SK-MEL-5 (cell line): ENCODE results near the gene RGS6. TPM values are rescaled to one million over a fixed set of nuclear protein-coding genes. Genes with fewer than 3 reads are reported as not detected.
"Not testable (repeated sequence)": the region's sequence is repeated elsewhere in the genome, so short reads cannot be mapped to it uniquely, and the experiment has no call there.

Experiments
- DNase-seq: peaks from one replicate; pipeline ENCODE4 v3.0.0-alpha.2; 2016; ENCODE audit warnings: low read depth, low spot score
- in situ Hi-C: cut with HindIII; loops from 2 replicates; pipeline ENCODE4 v1.10.0; 2016; ENCODE audit warnings: low sequenced_read_pairs, high pct_unique_total_duplicates, low pct_unique_long_range_greater_than_20kb
- total RNA-seq: library from RNA; depleted of rRNA; stranded (reverse); fragments of >200 nt; shearing (Covaris generic); gene quantifications from 2 replicates; pipeline ENCODE4 v1.2.3, GENCODE V29; 2014

Gene RGS6
- total RNA-seq, 1 experiment from 2014 or later = not detected

GRCh38 chr14:71940500-71940899, 8.3 kb downstream of the RGS6 start:
- in situ Hi-C loops = not testable (repeated sequence)

DNA sequence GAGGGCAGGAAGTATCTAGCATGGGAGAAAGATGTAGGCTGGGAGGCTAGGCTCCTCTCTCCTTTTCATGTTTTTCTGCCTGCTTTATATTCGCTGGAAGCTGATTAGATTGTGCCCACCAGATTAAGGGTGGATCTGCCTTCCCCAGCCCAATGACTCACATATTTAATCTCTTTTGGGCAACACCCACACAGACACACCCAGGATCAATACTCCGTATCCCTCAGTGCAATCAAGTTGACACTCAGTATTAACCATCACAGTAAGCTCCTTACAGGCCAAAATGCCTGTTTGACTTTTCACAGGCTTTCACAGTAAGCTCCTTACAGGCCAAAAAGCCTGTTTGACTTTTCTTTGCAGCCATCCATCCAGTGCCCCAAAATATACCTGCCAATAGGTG, 9.4 kb downstream of the RGS6 start:
- in situ Hi-C loops, DNase-seq: not testable (repeated sequence)

More at GRCh38 chr14:71940500-71940899, 8.3 kb downstream of the RGS6 start:
- not testable (repeated sequence) for DNase-seq

- in situ Hi-C loops = no loop called here
- no peak for DNase-seq
Observed at GRCh38 chr14:71942904-71943694, 10.9 kb downstream of the RGS6 start.

DNA sequence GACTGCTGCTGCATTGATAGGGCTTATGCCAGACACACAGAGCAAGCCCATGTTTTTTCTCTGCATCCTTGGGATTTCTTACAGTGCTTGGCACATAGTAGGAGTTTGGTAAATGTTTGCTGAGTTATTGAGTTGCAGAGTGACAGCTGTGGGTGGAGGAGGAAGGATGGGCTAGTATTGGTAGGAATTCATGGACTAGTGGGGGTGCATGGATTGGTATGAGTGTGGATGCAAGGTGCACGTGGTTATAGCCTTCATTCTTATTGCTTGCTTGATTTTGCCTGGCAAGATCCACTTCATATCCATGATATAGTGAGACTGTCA, 11.4 kb downstream of the RGS6 start:
- in situ Hi-C loops = no loop called here
- DNase-seq = no peak

DNA sequence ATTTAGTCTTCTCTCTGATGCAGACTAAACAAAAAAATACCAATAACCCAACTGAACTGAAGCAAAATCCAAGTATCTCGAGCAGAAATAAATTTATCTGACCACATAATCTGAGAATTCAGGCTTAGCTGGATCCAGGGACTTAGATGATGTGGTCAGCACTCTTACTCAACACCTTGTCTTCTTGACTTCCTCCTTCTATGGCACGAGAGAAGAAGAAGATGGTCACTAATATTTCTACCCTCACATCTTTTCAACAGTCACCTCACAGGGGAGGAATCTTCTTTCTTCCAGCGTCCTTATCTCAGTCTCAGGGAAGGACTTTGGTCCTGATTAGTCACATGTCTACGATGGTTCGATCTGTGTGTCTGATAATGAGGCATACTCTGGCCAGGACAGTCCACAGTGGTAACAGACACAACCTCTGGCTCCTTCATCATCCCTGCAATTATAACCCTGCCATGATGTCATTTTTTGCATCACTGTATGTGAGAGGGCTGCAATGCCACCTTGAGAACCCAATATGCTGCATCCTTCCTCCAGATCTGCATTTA, 15.8 kb downstream of the RGS6 start:
- no peak for DNase-seq
- in situ Hi-C loops = no loop called here

DNA sequence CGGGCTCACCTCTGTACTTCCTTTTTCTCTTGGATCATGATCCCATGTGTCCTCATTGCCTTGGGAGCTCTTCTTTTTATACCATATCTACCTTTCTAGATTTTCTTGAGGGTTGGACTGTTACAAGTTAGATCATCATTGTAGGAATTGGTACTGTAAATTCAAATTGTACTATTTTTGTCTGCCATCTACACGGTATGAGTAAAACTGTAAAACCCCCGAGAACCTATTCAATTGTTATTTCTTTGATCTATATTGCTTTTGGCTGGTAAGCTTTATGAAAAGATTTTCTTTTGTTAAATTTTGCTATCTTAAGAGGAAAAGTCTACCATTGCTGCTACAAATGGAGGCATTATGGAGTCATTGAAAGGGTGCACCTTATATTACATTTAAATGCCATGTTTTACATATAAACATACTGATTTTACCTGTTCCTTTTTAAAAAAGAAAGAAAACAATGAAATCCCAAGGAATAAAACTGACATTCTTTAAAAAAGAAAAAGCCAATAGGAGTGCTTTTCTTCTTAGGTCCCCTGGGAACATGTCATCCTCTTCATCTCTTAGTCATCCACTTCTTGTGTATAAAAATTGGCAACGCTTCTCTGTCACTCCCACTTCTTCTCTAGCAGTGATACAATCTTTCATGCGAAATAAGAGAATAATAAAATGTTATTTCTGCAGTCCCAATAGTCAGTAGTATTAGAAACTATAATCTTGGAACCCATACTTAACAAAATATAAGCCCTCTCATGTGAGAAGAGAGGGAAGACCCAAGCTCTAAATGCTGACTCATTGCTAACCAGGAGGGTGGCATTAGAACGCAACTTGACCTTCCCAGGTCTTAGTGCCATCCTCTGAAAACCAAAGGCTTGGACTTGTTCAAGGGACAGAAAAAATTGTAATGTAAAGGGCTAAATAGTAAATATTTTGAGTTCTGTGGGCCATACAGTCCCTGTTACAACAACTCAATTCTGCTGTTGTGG, 20.4 kb downstream of the RGS6 start:
- in situ Hi-C loops = no loop called here
- no peak for DNase-seq

GRCh38 chr14:71956920-71957563, 24.8 kb downstream of the RGS6 start:
- in situ Hi-C loops = no loop called here

GRCh38 chr14:71959055-71959454, 26.8 kb downstream of the RGS6 start:
- DNase-seq = no peak
- in situ Hi-C loops = no loop called here

More at GRCh38 chr14:71956920-71957563, 24.8 kb downstream of the RGS6 start:
- no peak for DNase-seq

DNA sequence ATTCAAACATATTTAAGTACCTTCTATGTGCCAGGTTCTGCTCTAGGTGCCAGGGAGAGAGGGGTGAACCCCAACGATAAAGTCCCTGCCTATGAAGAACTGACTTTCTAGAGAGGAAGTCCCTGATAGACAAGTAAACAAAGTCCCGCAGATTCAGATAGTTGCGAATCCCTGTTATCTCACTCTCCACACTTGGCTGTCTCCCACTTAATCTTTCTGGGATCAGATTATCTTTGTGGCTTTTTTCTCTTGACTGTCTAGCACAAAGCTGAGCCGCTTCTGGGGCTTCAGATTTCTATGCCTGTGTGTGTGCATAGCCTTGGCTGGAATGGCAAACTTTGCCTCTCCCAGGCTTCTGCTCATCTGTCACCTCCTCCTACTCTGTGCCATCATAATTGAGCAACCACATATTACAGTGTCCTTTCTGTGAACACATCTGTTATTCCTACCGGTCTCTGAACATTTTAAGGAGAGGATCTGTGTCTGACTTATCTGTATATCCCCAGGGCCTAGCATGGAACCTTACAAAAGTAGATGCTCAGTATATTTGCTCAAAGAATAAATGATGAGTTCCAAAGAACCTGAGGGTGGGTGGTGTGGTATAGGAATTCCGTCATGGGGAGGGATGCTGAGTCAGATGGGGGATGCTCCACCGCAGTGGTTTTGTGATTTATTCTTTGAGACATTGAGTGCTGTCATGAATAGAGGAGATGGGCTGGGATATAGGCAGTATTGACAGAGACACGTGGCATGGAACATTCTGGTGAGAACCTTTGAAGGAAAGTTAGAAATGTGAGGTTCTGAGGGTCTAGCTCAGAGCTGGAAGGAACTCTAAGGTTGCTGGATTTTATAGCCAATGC, 28.5 kb downstream of the RGS6 start:
- in situ Hi-C loops = no loop called here

DNA sequence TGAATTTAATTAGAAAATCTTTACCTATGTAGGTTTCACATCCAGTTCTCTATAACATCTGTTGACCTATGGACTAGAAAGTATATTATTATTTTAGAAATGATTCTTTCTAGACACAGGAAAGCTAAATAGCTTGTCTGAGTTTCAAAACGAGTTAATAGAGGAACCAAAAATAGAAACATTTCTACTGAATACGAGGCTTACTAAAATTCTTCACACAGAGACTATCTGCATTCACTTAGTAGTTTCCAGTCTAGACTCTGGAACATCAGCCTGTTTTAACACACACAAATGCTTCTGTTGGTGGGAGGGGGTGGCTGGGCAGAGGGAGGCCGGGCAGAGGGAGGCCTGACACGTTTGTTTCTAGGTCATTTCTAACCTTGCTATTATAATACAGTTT, 29.7 kb downstream of the RGS6 start:
- no peak for DNase-seq
- in situ Hi-C loops = no loop called here

More for the DNA sequence above, 28.5 kb downstream of the RGS6 start:
- DNase-seq = no peak

DNA sequence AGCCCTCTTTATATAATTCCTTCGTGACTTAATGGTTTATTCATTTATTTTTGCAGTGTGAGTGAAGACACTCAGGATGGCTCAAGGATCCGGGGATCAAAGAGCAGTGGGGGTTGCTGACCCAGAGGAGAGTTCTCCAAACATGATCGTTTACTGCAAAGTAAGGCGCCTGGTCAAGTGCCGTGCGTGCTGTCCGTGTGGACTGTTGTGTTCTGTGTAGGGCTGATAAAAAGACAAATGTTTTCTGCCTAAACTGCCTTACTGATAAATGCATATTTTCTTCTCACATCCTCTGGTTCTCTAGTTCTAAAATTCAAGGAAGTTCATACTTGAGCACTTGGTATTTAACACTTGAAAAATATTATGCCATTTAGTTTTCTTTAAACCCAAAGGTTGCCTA, 32.5 kb downstream of the RGS6 start:
- in situ Hi-C loops = no loop called here
- no peak for DNase-seq

GRCh38 chr14:71966528-71966927, 34.3 kb downstream of the RGS6 start:
- no peak for DNase-seq
- in situ Hi-C loops = no loop called here

DNA sequence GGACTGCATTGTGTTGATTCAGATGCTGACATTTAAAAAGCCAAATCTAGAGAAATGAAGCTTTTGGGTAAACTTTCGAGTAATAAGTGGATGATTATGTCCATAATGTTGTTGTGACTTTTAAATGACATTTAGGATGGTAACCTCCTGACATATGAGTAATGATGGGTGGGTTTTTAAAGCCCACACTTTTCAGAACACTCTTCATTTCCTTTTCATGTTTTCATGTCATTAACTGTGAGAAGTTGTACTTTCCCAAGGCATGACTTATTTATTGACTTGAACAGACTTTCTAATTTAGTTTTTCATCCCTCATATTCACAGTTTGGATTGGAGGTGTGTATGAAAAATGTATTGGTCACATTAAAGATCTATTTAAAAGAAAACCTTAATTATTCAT, 35.5 kb downstream of the RGS6 start:
- in situ Hi-C loops = no loop called here
- DNase-seq = peak; percentile 2

- in situ Hi-C loops = no loop called here
- no peak for DNase-seq
Observed at GRCh38 chr14:71970272-71970671, 38.0 kb downstream of the RGS6 start.

DNA sequence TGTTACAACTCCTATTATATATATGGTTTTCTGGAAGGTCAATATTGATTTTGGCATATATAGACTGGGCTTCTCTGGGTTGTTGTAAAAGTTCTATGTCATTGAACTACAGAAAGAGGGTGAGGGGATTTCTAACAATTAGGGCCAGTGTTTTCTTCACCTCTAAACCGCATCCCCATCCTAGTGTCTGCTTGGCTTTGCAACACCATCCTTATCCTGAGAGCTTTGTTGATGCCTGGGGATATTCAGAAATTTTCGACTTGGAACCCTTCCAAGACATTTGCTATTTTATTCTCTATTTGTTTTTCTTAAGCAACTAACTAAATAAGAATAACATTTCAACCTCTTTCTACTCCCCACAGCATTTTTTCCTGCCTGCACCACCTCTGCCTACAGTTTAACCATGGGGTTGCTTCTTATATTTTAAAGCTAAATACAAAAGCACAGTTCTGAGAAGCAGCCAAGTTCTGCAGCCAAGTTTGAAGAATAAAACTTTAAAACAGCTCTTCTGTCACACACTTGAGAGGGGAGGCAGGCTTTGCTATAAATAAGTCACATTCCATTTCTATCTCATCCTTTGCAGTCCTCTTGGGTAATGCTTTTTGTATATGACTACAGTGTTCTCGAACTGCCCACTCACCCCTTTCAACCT, 53.4 kb downstream of the RGS6 start:
- in situ Hi-C loops = no loop called here
- DNase-seq = no peak

DNA sequence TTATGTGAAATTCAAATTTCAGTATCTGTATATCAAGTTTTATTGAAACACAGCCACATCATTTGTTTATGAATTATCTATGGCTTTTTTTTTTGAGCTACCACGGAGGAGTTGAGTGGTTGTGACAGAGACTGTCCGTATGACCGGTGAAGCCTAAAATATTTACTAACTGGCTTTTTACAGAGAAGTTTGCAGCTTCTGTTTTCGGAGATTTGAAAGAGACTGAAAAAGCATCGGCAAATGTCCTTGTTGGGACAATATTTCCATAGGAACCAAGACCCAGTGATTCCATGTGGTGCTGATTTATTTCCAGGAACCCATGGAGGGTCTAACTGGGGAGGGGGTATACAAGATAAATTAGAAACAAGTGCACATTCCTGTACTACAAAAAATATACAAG, 56.2 kb downstream of the RGS6 start:
- in situ Hi-C loops = no loop called here
- DNase-seq = no peak

DNA sequence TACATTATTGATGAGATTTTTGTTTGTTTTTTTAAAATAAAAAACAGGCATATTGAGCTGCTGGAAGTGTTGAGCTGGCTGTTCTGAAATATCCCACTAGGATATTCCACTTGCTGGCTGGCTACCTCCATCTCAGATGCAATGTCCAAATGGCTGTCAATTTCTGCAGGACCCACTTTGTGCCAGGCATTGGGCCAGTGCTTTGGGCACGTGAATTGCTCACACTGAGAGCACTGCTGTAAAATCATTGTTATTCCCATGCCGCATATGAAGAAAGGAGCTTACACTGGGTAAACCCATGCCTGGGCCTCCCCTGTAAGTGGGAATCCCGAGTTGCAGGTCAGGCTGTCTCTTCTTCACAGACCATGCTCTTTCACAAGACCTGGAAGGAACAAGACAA, 56.7 kb downstream of the RGS6 start:
- DNase-seq = no peak
- in situ Hi-C loops = no loop called here
